GM23248 (cell line): ENCODE data around the gene STK4. TPM values are rescaled to one million over a fixed set of nuclear protein-coding genes. Genes with fewer than 3 reads are reported as not detected.

Source experiments
- DNase-seq: peaks from one replicate; pipeline ENCODE4 v3.0.0-alpha.2; 2015
- H2AFZ ChIP-seq: fragments of 200-600 bp; sonication (generic); 2 replicates; pipeline ENCODE4 v1.6.1; 2016; ENCODE audit warnings: antibody characterized with exemption
- H3F3A ChIP-seq: fragments of 200-600 bp; sonication (generic); 2 replicates; pipeline ENCODE4 v1.6.1; 2016; ENCODE audit warnings: mild to moderate bottlenecking, antibody characterized with exemption, mixed run types; ENCODE audit not compliant: insufficient read depth
- H3K27ac ChIP-seq: fragments of 200-600 bp; sonication (generic); 2 replicates; pipeline ENCODE4 v1.5.1; 2016; ENCODE audit warnings: mild to moderate bottlenecking
- H3K27me3 ChIP-seq: fragments of 200-600 bp; sonication (generic); replicated peaks from 2 replicates; pipeline ENCODE4 v1.6.1; 2016; ENCODE audit warnings: mild to moderate bottlenecking; ENCODE audit not compliant: insufficient read depth
- H3K36me3 ChIP-seq: fragments of 200-600 bp; sonication (generic); 2 replicates; pipeline ENCODE4 v1.6.1; 2016; ENCODE audit warnings: low read depth, mild to moderate bottlenecking
- H3K4me1 ChIP-seq: fragments of 200-600 bp; sonication (generic); 2 replicates; pipeline ENCODE4 v1.6.1; 2016; ENCODE audit warnings: mild to moderate bottlenecking; ENCODE audit not compliant: insufficient read depth
- H3K4me2 ChIP-seq: fragments of 200-600 bp; sonication (generic); one replicate; pipeline ENCODE4 v1.6.1; 2016; ENCODE audit warnings: mild to moderate bottlenecking; ENCODE audit not compliant: unreplicated experiment
- H3K4me3 ChIP-seq: fragments of 200-600 bp; sonication (generic); 2 replicates; pipeline ENCODE4 v1.5.1; 2016; ENCODE audit warnings: mild to moderate bottlenecking
- H3K79me2 ChIP-seq: fragments of 200-600 bp; sonication (generic); 2 replicates; pipeline ENCODE4 v1.6.1; 2016; ENCODE audit warnings: mild to moderate bottlenecking; ENCODE audit not compliant: insufficient read depth
- H3K9ac ChIP-seq: fragments of 200-600 bp; sonication (generic); 2 replicates; pipeline ENCODE4 v1.6.1; 2016; ENCODE audit warnings: mild to moderate bottlenecking
- H3K9me2 ChIP-seq: fragments of 200-600 bp; sonication (generic); 2 replicates; pipeline ENCODE4 v1.6.1; 2016; ENCODE audit warnings: mixed run types, mild to moderate bottlenecking, moderate library complexity; ENCODE audit not compliant: insufficient read depth
- H3K9me3 ChIP-seq: fragments of 200-600 bp; sonication (generic); one replicate; pipeline ENCODE4 v1.6.1; 2017; ENCODE audit warnings: low read depth
- H4K20me1 ChIP-seq: fragments of 200-600 bp; sonication (generic); 2 replicates; pipeline ENCODE4 v1.6.0; 2016; ENCODE audit not compliant: insufficient read depth
- EZH2 ChIP-seq: fragments of 200-600 bp; sonication (generic); IDR thresholded peaks from 2 replicates; pipeline ENCODE4 v1.6.1; 2018; ENCODE audit warnings: antibody characterized with exemption, mild to moderate bottlenecking; ENCODE audit not compliant: insufficient read depth, poor library complexity, severe bottlenecking
- EZH2phosphoT487 ChIP-seq: fragments of 200-600 bp; sonication (generic); IDR thresholded peaks from 2 replicates; pipeline ENCODE4 v1.6.1; 2018; ENCODE audit warnings: antibody characterized with exemption, moderate library complexity, mild to moderate bottlenecking, low read depth; ENCODE audit not compliant: insufficient read depth
- WGBS, 2 experiments: methylation state at CpG; one replicate each; pipeline ENCODE4 v1.1.6; 2015 to 2017; ENCODE audit warnings: low lambda C conversion rate in 2 of 2, low coverage in 1 of 2; ENCODE audit errors: missing lambda C conversion rate in 2 of 2; 5-methylcytosine and 5-hydroxymethylcytosine counted together
- in situ Hi-C: fragments of 300-500 bp; cut with MboI; formaldehyde crosslinking; loops from 2 replicates; pipeline ENCODE4 v1.15.0; 2020
- polyA plus RNA-seq: library from polyadenylated mRNA; unstranded; fragments of >200 nt; fragmentation: Nextera tagmentation; extraction: Ambion mirVana; gene quantifications from 2 replicates; pipeline ENCODE4 v1.2.1, GENCODE V29; 2016
- total RNA-seq: library from RNA; depleted of rRNA; stranded (reverse); fragments of >200 nt; shearing (Covaris generic); gene quantifications from 2 replicates; pipeline ENCODE4 v1.2.3, GENCODE V29; 2014

STK4 gene
- total and polyA plus RNA-seq, 2 experiments from 2014 or later = 21.9 to 33.4 TPM

DNA sequence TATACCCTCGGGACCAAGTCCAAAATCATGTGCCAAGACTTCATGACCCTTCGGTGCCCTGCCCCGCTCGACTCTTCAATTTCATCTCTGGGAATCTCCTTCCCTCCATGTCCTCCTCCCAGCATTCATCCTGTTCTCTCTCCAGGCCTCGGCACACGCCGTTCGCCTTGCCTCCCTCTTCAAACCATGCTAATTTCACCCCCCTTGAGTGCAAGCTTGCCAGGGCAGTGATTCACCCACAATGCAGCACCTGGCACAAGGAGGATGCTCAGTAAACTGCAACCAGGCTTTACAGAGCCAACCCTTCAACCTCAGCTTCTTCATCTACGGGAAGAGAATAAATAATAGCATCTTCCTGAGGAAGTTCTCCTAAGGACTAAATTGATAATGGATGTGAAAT lies 130.5 kb downstream of the STK4 start:
- H3K27me3 ChIP-seq = 0 out of 2 replicates have a peak, but pooled peaks cover 3% of the 10 kb centered on the region
- no peaks in the 10 kb centered on the region for H4K20me1 ChIP-seq
- no peak for TF ChIP-seq EZH2
- no peak for TF ChIP-seq EZH2phosphoT487
- no peak overlapping the region for H2AFZ ChIP-seq
- H3K9me2 ChIP-seq = no peaks in the 10 kb centered on the region
- in situ Hi-C loops = loop anchor here (10.0 kb wide), 2 partner anchors 52 to 82 kb away; no protein-coding TSS in a partner anchor
- H3K4me1 ChIP-seq = peaks cover 5% of the 10 kb centered on the region
- H3K27ac ChIP-seq = no peak overlapping the region
- no peaks in the 10 kb centered on the region for H3K79me2 ChIP-seq
- no peaks in the 10 kb centered on the region for H3K9me3 ChIP-seq
- H3F3A ChIP-seq = no peaks in the 10 kb centered on the region
- WGBS, 2 experiments = 88% methylated on average over 9 of the region's 9 CpGs
- no peak overlapping the region for H3K4me2 ChIP-seq
- no peak overlapping the region for H3K4me3 ChIP-seq
- no peak for DNase-seq
- H3K9ac ChIP-seq = no peak overlapping the region
- H3K36me3 ChIP-seq = no peaks in the 10 kb centered on the region

DNA sequence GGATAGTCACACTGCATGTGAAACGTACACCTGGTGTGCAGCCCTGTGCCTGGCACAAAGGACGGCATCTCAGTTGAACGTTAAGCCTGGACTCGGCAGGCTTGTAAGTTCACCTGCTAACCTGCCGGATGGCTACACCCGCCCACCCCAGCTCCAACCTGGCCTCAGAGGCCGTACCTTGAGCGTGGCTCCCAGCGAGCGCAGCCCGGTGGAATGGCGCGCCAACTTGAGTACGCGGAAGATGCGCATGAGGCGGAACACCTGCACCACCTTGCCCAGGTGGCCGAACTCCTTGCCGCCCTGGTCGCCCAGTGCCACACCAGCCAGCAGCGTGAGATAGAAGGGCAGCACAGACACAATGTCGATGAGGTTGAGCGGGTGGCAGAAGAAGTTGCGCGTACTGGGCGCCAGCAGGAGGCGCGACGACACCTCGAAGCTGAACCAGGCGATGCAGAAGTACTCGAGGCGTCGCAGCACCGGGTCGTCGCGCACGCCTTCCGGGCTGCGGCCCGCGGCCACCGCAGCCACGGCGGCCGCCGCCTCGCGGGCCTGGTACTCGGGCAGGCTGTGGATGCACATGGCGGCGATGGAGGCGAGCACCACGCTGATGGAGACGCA lies 131.3 kb downstream of the STK4 start:
- H4K20me1 ChIP-seq = no peaks in the 10 kb centered on the region
- 36 to 41% methylated on average over 54 to 55 of the region's 56 CpGs for WGBS, 2 experiments
- peak overlapping the region; percentile 50 for H3K4me3 ChIP-seq
- no peak overlapping the region for H3K9ac ChIP-seq
- TF ChIP-seq EZH2 = no peak
- TF ChIP-seq EZH2phosphoT487 = no peak
- no peaks in the 10 kb centered on the region for H3K36me3 ChIP-seq
- peak; percentile 61 for DNase-seq
- peaks cover 5% of the 10 kb centered on the region for H3K4me1 ChIP-seq
- peak overlapping the region; percentile 66 for H2AFZ ChIP-seq
- H3K9me2 ChIP-seq = no peaks in the 10 kb centered on the region
- no peaks in the 10 kb centered on the region for H3K79me2 ChIP-seq
- H3K4me2 ChIP-seq = peak overlapping the region; percentile 38
- in situ Hi-C loops = loop anchor here (10.0 kb wide), 2 partner anchors 53 to 83 kb away; no protein-coding TSS in a partner anchor
- no peaks in the 10 kb centered on the region for H3F3A ChIP-seq
- no peaks in the 10 kb centered on the region for H3K9me3 ChIP-seq
- 0 out of 2 replicates have a peak, but pooled peaks cover 3% of the 10 kb centered on the region for H3K27me3 ChIP-seq
- H3K27ac ChIP-seq = no peak overlapping the region

DNA sequence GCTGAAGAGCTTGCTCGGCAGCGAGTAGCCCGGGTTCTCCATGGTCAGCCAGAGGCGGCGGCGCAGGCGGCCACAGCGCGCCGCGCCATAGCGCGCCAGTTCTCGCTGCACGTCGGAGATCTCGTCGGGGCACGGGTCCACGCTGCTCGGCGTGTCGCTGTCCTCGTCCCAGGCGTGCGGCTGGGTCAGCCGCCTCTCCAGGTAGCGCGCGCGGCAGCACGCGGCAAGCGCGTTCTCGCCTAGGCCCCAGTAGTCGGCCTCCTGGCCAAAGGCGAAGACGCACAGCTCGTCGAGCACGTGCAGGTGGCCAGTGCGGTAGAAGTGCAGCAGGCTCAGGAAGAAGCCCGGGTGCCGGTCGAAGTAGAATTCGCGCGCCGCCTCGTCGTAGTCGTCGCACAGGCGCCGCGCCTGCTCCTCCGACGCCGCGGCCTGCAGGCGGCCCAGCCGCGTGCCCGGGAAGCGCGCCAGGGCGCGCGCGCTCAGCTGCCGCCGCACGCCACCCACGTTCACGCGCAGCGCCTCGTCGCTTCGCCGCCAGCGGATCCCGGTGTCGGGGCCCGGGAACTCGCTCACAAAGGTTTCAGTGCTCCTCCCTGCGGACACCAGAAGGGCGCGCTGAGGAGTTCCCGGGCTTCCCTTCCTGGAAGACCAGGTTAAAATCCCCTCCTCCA lies 131.9 kb downstream of the STK4 start:
- Histone ChIP-seq H3K9me2 (no peaks in the 10 kb centered on the region), H3K79me2 (no peaks in the 10 kb centered on the region), H2AFZ (peak overlapping the region; percentile 66), H3K4me1 (peaks cover 5% of the 10 kb centered on the region), H3K4me2 (peak overlapping the region; percentile 38), H3K27ac (no peak overlapping the region), H4K20me1 (no peaks in the 10 kb centered on the region), H3K9me3 (no peaks in the 10 kb centered on the region), H3K9ac (no peak overlapping the region), H3K27me3 (0 out of 2 replicates have a peak, but pooled peaks cover 3% of the 10 kb centered on the region), H3K36me3 (no peaks in the 10 kb centered on the region), H3K4me3 (peak overlapping the region; percentile 50), H3F3A (no peaks in the 10 kb centered on the region)
- DNase-seq = peak; percentile 63
- in situ Hi-C loops = loop anchor here (10.0 kb wide), 2 partner anchors 53 to 83 kb away; no protein-coding TSS in a partner anchor
- TF ChIP-seq EZH2 (no peak), EZH2phosphoT487 (no peak)
- WGBS, 2 experiments = 13 to 16% methylated on average over 80 to 87 of the region's 91 CpGs

- Histone ChIP-seq H3K4me3 (no peak within 1 kb of the TSS), H3K79me2 (no peaks in the 10 kb centered on the region), H3K27me3 (0 out of 2 replicates have a peak, but pooled peaks cover 3% of the 10 kb centered on the region), H4K20me1 (no peaks in the 10 kb centered on the region), H2AFZ (0 out of 2 replicates have a peak within 1 kb of the TSS, but pooled peaks have one; percentile 29), H3K36me3 (no peaks in the 10 kb centered on the region), H3K9me2 (no peaks in the 10 kb centered on the region), H3F3A (0 out of 2 replicates have a peak, but pooled peaks cover 3% of the 10 kb centered on the region), H3K27ac (no peak within 1 kb of the TSS), H3K9me3 (no peaks in the 10 kb centered on the region), H3K4me1 (peaks cover 5% of the 10 kb centered on the region; the same call in 1 of the 2 replicates), H3K9ac (no peak within 1 kb of the TSS), H3K4me2 (no peak within 1 kb of the TSS)
- in situ Hi-C loops = no loop called here
- 28 to 31% methylated on average over 31 to 38 of the region's 38 CpGs for WGBS, 2 experiments
- TF ChIP-seq EZH2phosphoT487 = no peak
- no peak for TF ChIP-seq EZH2
- DNase-seq = no peak
Measured at GRCh38 chr20:45100563-45101245, 134.4 kb downstream of the STK4 start, which contains the start of gene KCNS1. TSS of gene KCNS1 (minus strand) at chr20:45101127. CDS start at chr20:45099236, 1,891 bp downstream.
